OCI-LY7 (cell line): ENCODE results near the gene NLRC3. TPM values are rescaled to one million over a fixed set of nuclear protein-coding genes. Genes with fewer than 3 reads are reported as not detected.

Source experiments
- BruUV-seq: library from RNA; stranded (reverse); fragments of 400-500 nt; replicated peaks from 2 replicates; lab custom pipeline; 2021; lab: Mats Ljungman, UMichigan
- CTCF ChIA-PET: fragments of 300-600 bp; sonication (Branson Sonifier 250); formaldehyde crosslinking; loops from one replicate; lab custom pipeline; 2022; ENCODE audit warnings: antibody characterized with exemption; ENCODE audit not compliant: unreplicated experiment; lab: Charles Lee
- POLR2A ChIA-PET: fragments of 300-600 bp; sonication (Branson Sonifier 250); formaldehyde crosslinking; loops from one replicate; lab custom pipeline; 2022; ENCODE audit warnings: antibody characterized with exemption; lab: Charles Lee
- DNase-seq: peaks from one replicate; pipeline ENCODE4 v3.0.0-alpha.2; 2015; ENCODE audit warnings: low spot score
- H2AFZ ChIP-seq: fragments of 200-600 bp; sonication (generic), shearing (Covaris generic); 2 replicates; pipeline ENCODE4 v1.6.1; 2014; ENCODE audit warnings: mild to moderate bottlenecking, antibody characterized with exemption, low read length, moderate library complexity
- H3K27ac ChIP-seq: fragments of 200-600 bp; sonication (generic); 2 replicates; pipeline ENCODE4 v1.5.1; 2014; ENCODE audit warnings: mixed run types, low read depth, mild to moderate bottlenecking, moderate library complexity, low read length, inconsistent platforms; ENCODE audit not compliant: poor library complexity, severe bottlenecking
- H3K36me3 ChIP-seq: fragments of 200-600 bp; sonication (generic); 2 replicates; pipeline ENCODE4 v1.6.1; 2014; ENCODE audit warnings: mild to moderate bottlenecking, antibody characterized with exemption, low read length, moderate library complexity, mixed read lengths; ENCODE audit not compliant: insufficient read depth
- H3K4me1 ChIP-seq: fragments of 200-600 bp; sonication (generic); 2 replicates; pipeline ENCODE4 v1.5.1; 2014; ENCODE audit warnings: mild to moderate bottlenecking, low read length; ENCODE audit not compliant: insufficient read depth, poor library complexity, severe bottlenecking
- H3K4me2 ChIP-seq: fragments of 200-600 bp; sonication (generic); 2 replicates; pipeline ENCODE4 v1.6.1; 2014; ENCODE audit warnings: mild to moderate bottlenecking, low read length
- H3K4me3 ChIP-seq: fragments of 200-600 bp; sonication (generic); 2 replicates; pipeline ENCODE4 v1.5.1; 2014; ENCODE audit warnings: mild to moderate bottlenecking, low read depth, low read length; ENCODE audit not compliant: poor library complexity, severe bottlenecking
- H3K79me2 ChIP-seq: fragments of 200-600 bp; sonication (generic); 2 replicates; pipeline ENCODE4 v1.6.1; 2016; ENCODE audit warnings: low read depth, mild to moderate bottlenecking, low read length, moderate library complexity, mixed read lengths; ENCODE audit not compliant: insufficient read depth
- H3K9me2 ChIP-seq: fragments of 200-600 bp; sonication (generic); 2 replicates; pipeline ENCODE4 v1.6.1; 2016; ENCODE audit warnings: mild to moderate bottlenecking, low read length, mixed read lengths; ENCODE audit not compliant: insufficient read depth
- H3K9me3 ChIP-seq: fragments of 200-600 bp; sonication (generic); 2 replicates; pipeline ENCODE4 v1.6.1; 2014; ENCODE audit warnings: mild to moderate bottlenecking, mixed run types, low read length, mixed read lengths
- H4K20me1 ChIP-seq: fragments of 200-600 bp; sonication (generic); 2 replicates; pipeline ENCODE4 v1.6.1; 2014; ENCODE audit warnings: mild to moderate bottlenecking, antibody characterized with exemption, low read length, moderate library complexity, mixed read lengths; ENCODE audit not compliant: insufficient read depth
- CTCF ChIP-seq: fragments of 200-600 bp; sonication (generic); conservative IDR thresholded peaks from 2 replicates; pipeline ENCODE4 v1.5.1; 2014; ENCODE audit warnings: mild to moderate bottlenecking, antibody characterized with exemption, low read length, moderate library complexity, mixed read lengths
- EZH2phosphoT487 ChIP-seq: fragments of 200-600 bp; sonication (generic); IDR thresholded peaks from 2 replicates; pipeline ENCODE4 v1.6.1; 2018; ENCODE audit warnings: low read depth, borderline replicate concordance, mild to moderate bottlenecking, mixed run types, antibody characterized with exemption, low read length, moderate library complexity, mixed read lengths
- intact Hi-C: fragments of 100-400 bp; cut with micrococcal nuclease; formaldehyde crosslinking; loops from one replicate; pipeline ENCODE4 v1.10.0; 2022; ENCODE audit not compliant: unreplicated experiment
- total RNA-seq, 2 experiments: library from RNA; depleted of rRNA in 1 of 2; stranded (reverse); fragments of >200 nt in 1 of 2; shearing (Covaris generic) in 1 of 2; gene quantifications; 2 replicates each; pipeline ENCODE4 v1.2.3, GENCODE V29; 2014 to 2022

Gene NLRC3
- total RNA-seq, 2 experiments from 2014 or later, result 50.6 to 74.0 TPM

GRCh38 chr16:3511286-3512180 lies 65.7 kb downstream of the NLRC3 start:
- Histone ChIP-seq H2AFZ (no peak overlapping the region), H3K9me3 (no peaks in the 10 kb centered on the region), H3K9me2 (no peaks in the 10 kb centered on the region), H3K27ac (no peak overlapping the region), H3K4me1 (no peaks in the 10 kb centered on the region), H3K4me3 (no peak overlapping the region), H4K20me1 (no peaks in the 10 kb centered on the region), H3K79me2 (no peaks in the 10 kb centered on the region), H3K4me2 (no peak overlapping the region), H3K36me3 (peaks cover 4% of the 10 kb centered on the region; the same call in 1 of the 2 replicates)
- ChIA-PET POLR2A (no interaction called here), CTCF (no interaction called here)
- no peak for DNase-seq
- no peak for TF ChIP-seq EZH2phosphoT487
- TF ChIP-seq CTCF, result no peak
- intact Hi-C loops, result no loop called here
- BruUV-seq, result no TSS peak

- no peaks in the 10 kb centered on the region for H3K9me3 ChIP-seq
- H3K4me3 ChIP-seq, result no peak overlapping the region
- TF ChIP-seq EZH2phosphoT487 (no peak), CTCF (no peak)
- H3K4me1 ChIP-seq, result no peaks in the 10 kb centered on the region
- no peak for DNase-seq
- H3K9me2 ChIP-seq, result no peaks in the 10 kb centered on the region
- ChIA-PET POLR2A (no interaction called here), CTCF (no interaction called here)
- H3K27ac ChIP-seq, result no peak overlapping the region
- BruUV-seq, result no TSS peak
- intact Hi-C loops, result no loop called here
- H2AFZ ChIP-seq, result no peak overlapping the region
- no peak overlapping the region for H3K4me2 ChIP-seq
- no peaks in the 10 kb centered on the region for H3K79me2 ChIP-seq
- no peaks in the 10 kb centered on the region for H4K20me1 ChIP-seq
- H3K36me3 ChIP-seq, result no peaks in the 10 kb centered on the region; the same call in 1 of the 2 replicates
Observed at GRCh38 chr16:3510416-3510815, 66.8 kb downstream of the NLRC3 start.

- TF ChIP-seq CTCF (no peak), EZH2phosphoT487 (no peak)
- ChIA-PET POLR2A (no interaction called here), CTCF (no interaction called here)
- Histone ChIP-seq H3K4me1 (no peaks in the 10 kb centered on the region), H3K27ac (no peak overlapping the region), H3K9me2 (no peaks in the 10 kb centered on the region), H3K36me3 (no peaks in the 10 kb centered on the region; the same call in 1 of the 2 replicates), H3K4me2 (no peak overlapping the region), H2AFZ (no peak overlapping the region), H3K4me3 (no peak overlapping the region), H3K79me2 (no peaks in the 10 kb centered on the region), H4K20me1 (no peaks in the 10 kb centered on the region), H3K9me3 (no peaks in the 10 kb centered on the region)
- intact Hi-C loops, result loop anchor here (10.0 kb wide), 1 partner anchor 355 kb away; no protein-coding TSS in a partner anchor
- no TSS peak for BruUV-seq
- DNase-seq, result no peak
Observed at GRCh38 chr16:3509470-3509928, 67.7 kb downstream of the NLRC3 start.
